Heart left ventricle (tissue), 16 donors: Measurements from ENCODE around the gene PTCSC3. TPM values are rescaled to one million over a fixed set of nuclear protein-coding genes. Genes with fewer than 3 reads are reported as not detected.

Source experiments
- ATAC-seq, 4 donors: fragments of 200-7000 bp; cut with Tn5 transposase; one replicate each; pipeline ENCODE4 v1.9.1; 2020 to 2022; ENCODE audit warnings: moderate library complexity in 4 of 4, mild to moderate bottlenecking in 3 of 4, moderate number of reproducible peaks in 1 of 4
- DNase-seq, 5 donors: peaks; one replicate each; pipeline ENCODE4 v3.0.0-alpha.2; 2020
- H3K27ac ChIP-seq, 12 donors: fragments of 200-600 bp; sonication (generic) in 4 of 12; one replicate each; pipeline versions ENCODE4 v1.5.0 to v1.8.0; 2016 to 2022; ENCODE audit warnings: mild to moderate bottlenecking in 2 of 12
- H3K27me3 ChIP-seq, 9 donors: fragments of 200-600 bp; sonication (generic) in 2 of 9; one replicate each; pipeline versions ENCODE4 v1.5.1 to v1.8.0; 2016 to 2022; ENCODE audit warnings: mild to moderate bottlenecking in 3 of 9
- H3K36me3 ChIP-seq, 9 donors: fragments of 200-600 bp; sonication (generic) in 2 of 9; one replicate each; pipeline versions ENCODE4 v1.5.0 to v1.8.0; 2018 to 2022; ENCODE audit warnings: mild to moderate bottlenecking in 2 of 9
- H3K4me1 ChIP-seq, 12 donors: fragments of 200-600 bp; sonication (generic) in 4 of 12; one replicate each; pipeline versions ENCODE4 v1.5.0 to v1.8.0; 2016 to 2022; ENCODE audit warnings: mild to moderate bottlenecking in 3 of 12
- H3K4me3 ChIP-seq, 12 donors: fragments of 200-600 bp; sonication (generic) in 4 of 12; one replicate each; pipeline versions ENCODE4 v1.5.0 to v1.8.0; 2017 to 2022; ENCODE audit warnings: mild to moderate bottlenecking in 9 of 12, moderate library complexity in 4 of 12
- H3K9me3 ChIP-seq, 12 donors: fragments of 200-600 bp; sonication (generic) in 4 of 12; one replicate each; pipeline versions ENCODE4 v1.5.0 to v1.8.0; 2016 to 2022; ENCODE audit warnings: mild to moderate bottlenecking in 1 of 12
- CTCF ChIP-seq, 12 donors: fragments of 200-600 bp; sonication (generic) in 4 of 12; IDR thresholded peaks; one replicate each; pipeline versions ENCODE4 v1.5.0 to v1.8.0; 2018 to 2022; ENCODE audit warnings: antibody characterized with exemption in 12 of 12, mild to moderate bottlenecking in 5 of 12
- POLR2A ChIP-seq, 2 donors: fragments of 450-650 bp; IDR thresholded peaks; one replicate each; pipeline ENCODE4 v1.6.1; 2017; ENCODE audit warnings: antibody characterized with exemption in 2 of 2, mild to moderate bottlenecking in 2 of 2, moderate library complexity in 2 of 2
- WGBS, 4 donors: extraction: QIAGEN DNeasy Blood & Tissue Kit in 2 of 4; methylation state at CpG; one replicate each; pipeline versions ENCODE4 v1.1.5 to v1.1.7; 2013 to 2018; 5-methylcytosine and 5-hydroxymethylcytosine counted together
- intact Hi-C, 10 donors: fragments of 100-400 bp; cut with DNase I; formaldehyde crosslinking; loops; one replicate each; pipeline versions ENCODE4 v1.11.1 to v1.14.2; 2022
- polyA plus RNA-seq, 2 donors: library from polyadenylated mRNA; stranded (reverse); fragments of 200-250 nt; gene quantifications; one replicate each; pipeline ENCODE4 v1.2.3, GENCODE V29; 2013
- total RNA-seq, 9 donors: library from RNA; depleted of rRNA in 2 of 9; stranded (reverse); fragments of >200 nt in 2 of 9; fragmentation: NEBNext Ultra II Directional in 3 of 9; extraction: Animal tissue kit (Norgen Biotek cat#: 25700) in 3 of 9; gene quantifications; one replicate each; pipeline versions ENCODE4 v1.1.0 to v1.2.4, GENCODE V29; 2016 to 2023
- donor health status: ischemic (EF 13 %, LVEDD 7.1; RV severe dilation, severe dysfunction).
- donor health status: healthy with polysubstance abuse.
- donor health status: DM: no; HTN: yes; CAD: no.
- donor health status: DM: no; HTN: no; CAD: no.
- donor health status: ischemic (EF 25% LVEDD 6.9; RV normal size, moderate dysfunction).
- donor health status: ischemic (EF 25% LVEDD 5.7; RV mildly dilated, moderate dysfunction).
- donor health status: healthy.
- donor health status: DM: yes; HTN: yes; CAD: no.
- donor health status: ischemic (EF 35%, LVEDD 5.7; RV mildly dilated, moderate dysfunction).
- donor health status: nonischemic (EF 11% LVEDD 7.7; RV severe dilation, severe dysfunction).
- donor health status: DM: yes; HTN: yes; CAD: no.
- donor health status: PGD.
- donor health status: ischemic (EF 29% LVEDD 5.4; RV normal size, mild dysfunction).
- donor health status: nonischemic (EF 23%, LVEDD 6.1; RV moderate dilation, normal function).

Gene PTCSC3
- total and polyA plus RNA-seq, 11 donors, result not detected

- WGBS, 4 donors, result 88 to 94% (median 90%) methylated on average over 4 of the region's 4 CpGs
- ATAC-seq (no peak), DNase-seq (no peak)
- intact Hi-C loops, result no loop called here
- TF ChIP-seq CTCF (IDR thresholded peaks at IDR 0.05), result no peak
- no peak for TF ChIP-seq POLR2A (IDR thresholded peaks at IDR 0.05)
- H3K27me3 ChIP-seq, result peaks cover 0 to 7% (median 0%) of the 10 kb centered on the region in 9 donors
- H3K4me3 ChIP-seq, result no peak overlapping the region
- no peaks in the 10 kb centered on the region for H3K36me3 ChIP-seq
- no peaks in the 10 kb centered on the region for H3K9me3 ChIP-seq
- H3K27ac ChIP-seq, result no peak overlapping the region
- no peaks in the 10 kb centered on the region for H3K4me1 ChIP-seq
These were observed 76.9 kb downstream of the PTCSC3 start for GRCh38 chr14:36099619-36100018.

DNA sequence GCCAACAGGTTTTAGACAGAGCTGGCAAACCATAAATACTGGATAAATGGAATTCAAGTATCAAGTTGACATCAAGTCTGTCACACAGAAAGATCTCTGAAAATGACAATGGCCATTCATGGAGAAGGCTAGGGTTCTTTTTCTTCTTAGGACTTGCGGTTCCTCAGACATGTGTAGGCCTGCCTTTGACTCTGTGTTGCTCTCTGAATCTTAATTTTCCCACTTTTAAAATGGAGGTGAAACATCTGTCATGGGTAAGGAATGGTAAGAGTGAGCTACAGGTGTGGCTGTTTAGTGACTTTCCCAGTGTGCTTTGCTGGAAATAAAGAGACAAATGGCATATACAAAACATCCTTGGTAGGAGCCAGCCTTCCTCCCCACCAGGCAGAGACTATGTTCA, 79.2 kb downstream of the PTCSC3 start:
- peaks cover 0 to 7% (median 0%) of the 10 kb centered on the region in 9 donors for H3K27me3 ChIP-seq
- 88 to 95% (median 94%) methylated on average over 1 of the region's 1 CpG for WGBS, 4 donors
- no peak overlapping the region for H3K27ac ChIP-seq
- H3K9me3 ChIP-seq, result no peaks in the 10 kb centered on the region
- intact Hi-C loops, result no loop called here
- no peak overlapping the region for H3K4me3 ChIP-seq
- DNase-seq, result no peak
- no peaks in the 10 kb centered on the region for H3K4me1 ChIP-seq
- no peak for ATAC-seq
- no peak for TF ChIP-seq CTCF (IDR thresholded peaks at IDR 0.05)
- no peak for TF ChIP-seq POLR2A (IDR thresholded peaks at IDR 0.05)
- no peaks in the 10 kb centered on the region for H3K36me3 ChIP-seq

DNA sequence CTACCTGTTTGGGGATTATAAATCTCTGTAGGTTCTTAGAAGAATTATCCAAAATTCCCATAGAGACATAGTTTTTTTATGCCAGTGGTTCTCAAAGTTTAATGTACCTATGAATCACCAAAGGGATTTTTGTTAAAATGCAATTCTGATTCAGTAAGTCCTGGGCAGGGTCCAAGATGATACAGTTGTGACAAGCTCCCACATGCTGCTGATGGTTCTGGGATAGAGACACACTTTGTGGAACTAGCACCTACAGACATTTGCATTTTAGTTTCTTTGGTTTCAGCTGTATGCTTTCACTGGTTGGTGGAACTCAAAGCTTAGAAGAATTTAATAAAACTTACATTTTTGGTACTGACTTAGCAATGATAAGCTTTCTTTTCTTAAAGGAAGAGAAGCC, 80.4 kb downstream of the PTCSC3 start:
- peaks cover 0 to 7% (median 0%) of the 10 kb centered on the region in 9 donors for H3K27me3 ChIP-seq
- H3K4me1 ChIP-seq, result no peaks in the 10 kb centered on the region
- H3K4me3 ChIP-seq, result no peak overlapping the region
- DNase-seq (no peak), ATAC-seq (no peak)
- intact Hi-C loops, result no loop called here
- TF ChIP-seq CTCF (IDR thresholded peaks at IDR 0.05), result no peak
- no peak for TF ChIP-seq POLR2A (IDR thresholded peaks at IDR 0.05)
- no peaks in the 10 kb centered on the region for H3K36me3 ChIP-seq
- H3K27ac ChIP-seq, result no peak overlapping the region
- no peaks in the 10 kb centered on the region for H3K9me3 ChIP-seq

GRCh38 chr14:36094963-36095362, 81.6 kb downstream of the PTCSC3 start:
- H3K36me3 ChIP-seq, result no peaks in the 10 kb centered on the region
- ATAC-seq (no peak), DNase-seq (no peak)
- no peak overlapping the region for H3K4me3 ChIP-seq
- H3K4me1 ChIP-seq, result no peaks in the 10 kb centered on the region
- no peak overlapping the region for H3K27ac ChIP-seq
- H3K9me3 ChIP-seq, result no peaks in the 10 kb centered on the region
- no peak for TF ChIP-seq POLR2A (IDR thresholded peaks at IDR 0.05)
- TF ChIP-seq CTCF (IDR thresholded peaks at IDR 0.05), result no peak
- WGBS, 4 donors, result 80 to 90% (median 85%) methylated on average over 4 of the region's 4 CpGs
- H3K27me3 ChIP-seq, result peaks cover 0 to 7% (median 0%) of the 10 kb centered on the region in 9 donors
- intact Hi-C loops, result no loop called here
